H1 (cell line): ENCODE measurements around the gene DPYSL4. TPM values are rescaled to one million over a fixed set of nuclear protein-coding genes. Genes with fewer than 3 reads are reported as not detected.

ENCODE experiments used
- CTCF ChIA-PET: fragments of 300-600 bp; sonication (Branson Sonifier 250); formaldehyde crosslinking; loops from one replicate; lab custom pipeline; 2021; ENCODE audit not compliant: partially characterized antibody; lab: Charles Lee
- POLR2A ChIA-PET: fragments of 300-600 bp; sonication (Branson Sonifier 250); formaldehyde crosslinking; loops from one replicate; lab custom pipeline; 2021; ENCODE audit warnings: inconsistent platforms; ENCODE audit not compliant: partially characterized antibody; lab: Charles Lee
- DNase-seq, 2 experiments: peaks; one replicate each; pipeline versions ENCODE4 v3.0.0 to v3.0.0-alpha.2; 2010 to 2022; ENCODE audit warnings: low spot score in 2 of 2, low read depth in 1 of 2, mixed read lengths in 1 of 2
- FAIRE-seq: peaks from 2 replicates; lab custom pipeline; 2011; peaks lifted over from hg19 to GRCh38; lab: Jason Lieb, UNC
- H2AFZ ChIP-seq: 2 replicates; pipeline ENCODE4 v1.8.1; 2012; ENCODE audit warnings: low read length, inconsistent platforms
- H2AK5ac ChIP-seq: 2 replicates; pipeline ENCODE4 v1.6.1; 2013; ENCODE audit warnings: low read depth, low read length
- H2BK120ac ChIP-seq: replicated peaks from 2 replicates; pipeline ENCODE3; 2013; ENCODE audit warnings: low read depth, low read length, inconsistent platforms
- H2BK12ac ChIP-seq: 2 replicates; pipeline ENCODE4 v1.6.1; 2013; ENCODE audit warnings: low read depth, low read length
- H2BK15ac ChIP-seq: 2 replicates; pipeline ENCODE4 v1.6.1; 2013; ENCODE audit warnings: low read length
- H2BK20ac ChIP-seq: 2 replicates; pipeline ENCODE4 v1.6.1; 2013; ENCODE audit warnings: low read length
- H2BK5ac ChIP-seq: 2 replicates; pipeline ENCODE4 v1.6.1; 2013; ENCODE audit warnings: low read depth, low read length
- H3K14ac ChIP-seq: 2 replicates; pipeline ENCODE4 v1.6.1; 2013; ENCODE audit warnings: inconsistent platforms; ENCODE audit not compliant: insufficient read length
- H3K18ac ChIP-seq: 2 replicates; pipeline ENCODE4 v1.6.1; 2013; ENCODE audit warnings: low read length; ENCODE audit errors: extremely low read depth
- H3K23ac ChIP-seq: 2 replicates; pipeline ENCODE4 v1.6.1; 2013; ENCODE audit warnings: inconsistent platforms; ENCODE audit not compliant: insufficient read length
- H3K23me2 ChIP-seq: 2 replicates; pipeline ENCODE4 v1.6.1; 2013; ENCODE audit warnings: low read depth, low read length
- H3K27ac ChIP-seq: 2 replicates; pipeline ENCODE4 v1.6.1; 2011; ENCODE audit warnings: low read depth, low read length, inconsistent platforms
- H3K27me3 ChIP-seq, 4 experiments: replicated peaks in 1 of 4; 1 replicate in 1 of 4; 2 replicates in 3 of 4; pipeline versions ENCODE4 v1.6.1 to v1.8.1; 2011 to 2013; ENCODE audit warnings: low read length in 3 of 4, mild to moderate bottlenecking in 3 of 4, inconsistent platforms in 2 of 4, mixed read lengths in 2 of 4, moderate library complexity in 1 of 4; ENCODE audit not compliant: control insufficient read depth in 3 of 4, insufficient read depth in 3 of 4; ENCODE audit errors: extremely low read depth in 1 of 4
- H3K36me3 ChIP-seq, 4 experiments: 2 replicates each; pipeline versions ENCODE4 v1.6.1 to v1.8.1; 2011 to 2013; ENCODE audit warnings: mild to moderate bottlenecking in 4 of 4, low read length in 3 of 4, moderate library complexity in 2 of 4, control low read depth in 1 of 4, inconsistent platforms in 1 of 4; ENCODE audit not compliant: insufficient read depth in 4 of 4, control insufficient read depth in 2 of 4
- H3K4ac ChIP-seq: replicated peaks from 2 replicates; pipeline ENCODE3; 2013; ENCODE audit warnings: low read length, low read depth, mixed read lengths, inconsistent platforms; ENCODE audit not compliant: insufficient read length
- H3K4me1 ChIP-seq, 4 experiments: replicated peaks in 1 of 4; 1 replicate in 1 of 4; 2 replicates in 3 of 4; pipeline versions ENCODE4 v1.6.1 to v1.8.1; 2011 to 2013; ENCODE audit warnings: low read length in 3 of 4, inconsistent platforms in 2 of 4, mixed read lengths in 1 of 4; ENCODE audit not compliant: insufficient read depth in 4 of 4, control insufficient read depth in 3 of 4
- H3K4me2 ChIP-seq, 2 experiments: 2 replicates each; pipeline versions ENCODE4 v1.6.1 to v1.8.1; 2011 to 2013; ENCODE audit warnings: low read depth in 2 of 2, low read length in 2 of 2, control low read depth in 1 of 2, inconsistent platforms in 1 of 2, mild to moderate bottlenecking in 1 of 2; ENCODE audit not compliant: insufficient read depth in 1 of 2
- H3K4me3 ChIP-seq, 4 experiments: fragments of 200-600, 300-600 bp in 1 of 4; sonication (generic), shearing (Covaris generic), sonication (Bioruptor Twin) in 1 of 4; 2 replicates each; pipeline versions ENCODE4 v1.5.1 to v1.8.1; 2011 to 2016; ENCODE audit warnings: low read length in 4 of 4, low read depth in 3 of 4, control low read depth in 2 of 4, inconsistent platforms in 2 of 4, mild to moderate bottlenecking in 2 of 4, mixed read lengths in 1 of 4, moderate library complexity in 1 of 4; ENCODE audit not compliant: insufficient read depth in 2 of 4; ENCODE audit errors: extremely low read depth in 1 of 4
- H3K56ac ChIP-seq: replicated peaks from 2 replicates; pipeline ENCODE3; 2013; ENCODE audit warnings: low read depth, mild to moderate bottlenecking, mixed read lengths, low read length, inconsistent platforms; ENCODE audit not compliant: insufficient read length
- H3K79me1 ChIP-seq: 2 replicates; pipeline ENCODE4 v1.6.1; 2013; ENCODE audit warnings: low read depth, low read length, control low read depth
- H3K79me2 ChIP-seq, 2 experiments: 2 replicates each; pipeline versions ENCODE4 v1.6.1 to v1.8.1; 2012 to 2013; ENCODE audit warnings: low read length in 2 of 2, mild to moderate bottlenecking in 2 of 2, inconsistent platforms in 1 of 2; ENCODE audit not compliant: insufficient read depth in 2 of 2, control insufficient read depth in 1 of 2
- H3K9ac ChIP-seq, 4 experiments: replicated peaks in 1 of 4; 1 replicate in 1 of 4; 2 replicates in 3 of 4; pipeline versions ENCODE4 v1.6.1 to v1.8.1; 2011 to 2013; ENCODE audit warnings: low read depth in 3 of 4, low read length in 3 of 4, control low read depth in 2 of 4, mild to moderate bottlenecking in 2 of 4, moderate library complexity in 2 of 4, inconsistent platforms in 1 of 4; ENCODE audit errors: extremely low read depth in 1 of 4
- H3K9me3 ChIP-seq, 2 experiments: 2 replicates each; pipeline versions ENCODE4 v1.6.1 to v1.8.1; 2012 to 2013; ENCODE audit warnings: mild to moderate bottlenecking in 2 of 2, moderate library complexity in 2 of 2, control low read depth in 1 of 2, inconsistent platforms in 1 of 2, low read depth in 1 of 2, low read length in 1 of 2, mixed read lengths in 1 of 2; ENCODE audit not compliant: insufficient read depth in 2 of 2
- H4K20me1 ChIP-seq, 2 experiments: replicated peaks in 1 of 2; 2 replicates each; pipeline versions ENCODE3 to v1.8.1; 2011 to 2013; ENCODE audit warnings: inconsistent platforms in 2 of 2, low read length in 2 of 2, mild to moderate bottlenecking in 1 of 2; ENCODE audit not compliant: insufficient read depth in 2 of 2, control insufficient read depth in 1 of 2
- H4K5ac ChIP-seq: 2 replicates; pipeline ENCODE4 v1.6.1; 2013; ENCODE audit warnings: low read length, low read depth, mixed read lengths, inconsistent platforms; ENCODE audit not compliant: insufficient read length
- H4K8ac ChIP-seq: 2 replicates; pipeline ENCODE4 v1.8.0; 2013; ENCODE audit warnings: mild to moderate bottlenecking, moderate library complexity, low read length, inconsistent platforms; ENCODE audit not compliant: insufficient read depth; ENCODE audit errors: extremely low read depth
- H4K91ac ChIP-seq: replicated peaks from 2 replicates; pipeline ENCODE3; 2013; ENCODE audit warnings: low read length, mixed read lengths, inconsistent platforms; ENCODE audit not compliant: insufficient read length
- CTBP2 ChIP-seq: IDR thresholded peaks from 2 replicates; pipeline ENCODE4 v1.7.0; 2011; ENCODE audit warnings: borderline replicate concordance, mild to moderate bottlenecking, moderate library complexity, mixed read lengths, low read length; ENCODE audit not compliant: insufficient read depth, insufficient read length
- WGBS, 2 experiments: shearing (Covaris generic) in 1 of 2; methylation state at CpG; one replicate each; pipeline versions ENCODE4 v1.1.6 to v1.1.7; 2013 to 2015; ENCODE audit warnings: low lambda C conversion rate in 2 of 2, mixed read lengths in 2 of 2, inconsistent platforms in 1 of 2, low coverage in 1 of 2, missing lambda C conversion rate in 1 of 2; ENCODE audit not compliant: insufficient replicate concordance in 2 of 2, insufficient coverage in 1 of 2, insufficient read length in 1 of 2; ENCODE audit errors: extremely low coverage in 1 of 2, missing lambda C conversion rate in 1 of 2; 5-methylcytosine and 5-hydroxymethylcytosine counted together
- polyA plus RNA-seq, 7 experiments: library from polyadenylated mRNA; depleted of rRNA in 3 of 7; stranded (reverse) in 5 of 7; unstranded in 2 of 7; fragments of >200 nt in 5 of 7; fragments of 200-250 nt in 2 of 7; gene quantifications; 1 replicate in 5 of 7; 2 replicates in 1 of 7; 4 replicates in 1 of 7; pipeline versions ENCODE4 v1.2.1 to v1.2.3, GENCODE V29; 2011 to 2013; ENCODE audit warnings: missing spikeins in 2 of 7, mixed read lengths in 2 of 7
- total RNA-seq: library from RNA; stranded (reverse); fragmentation: NEBNext Ultra II Directional; extraction: Animal tissue kit (Norgen Biotek cat#: 25700); gene quantifications from 2 replicates; pipeline ENCODE4 v1.2.1, GENCODE V29; 2021

The DPYSL4 gene
- total and polyA plus RNA-seq, 2 of the 8 experiments (the other 6 are each of a cell fraction or from before 2014, with no cell fraction given) = 12.9 to 15.2 TPM

DNA sequence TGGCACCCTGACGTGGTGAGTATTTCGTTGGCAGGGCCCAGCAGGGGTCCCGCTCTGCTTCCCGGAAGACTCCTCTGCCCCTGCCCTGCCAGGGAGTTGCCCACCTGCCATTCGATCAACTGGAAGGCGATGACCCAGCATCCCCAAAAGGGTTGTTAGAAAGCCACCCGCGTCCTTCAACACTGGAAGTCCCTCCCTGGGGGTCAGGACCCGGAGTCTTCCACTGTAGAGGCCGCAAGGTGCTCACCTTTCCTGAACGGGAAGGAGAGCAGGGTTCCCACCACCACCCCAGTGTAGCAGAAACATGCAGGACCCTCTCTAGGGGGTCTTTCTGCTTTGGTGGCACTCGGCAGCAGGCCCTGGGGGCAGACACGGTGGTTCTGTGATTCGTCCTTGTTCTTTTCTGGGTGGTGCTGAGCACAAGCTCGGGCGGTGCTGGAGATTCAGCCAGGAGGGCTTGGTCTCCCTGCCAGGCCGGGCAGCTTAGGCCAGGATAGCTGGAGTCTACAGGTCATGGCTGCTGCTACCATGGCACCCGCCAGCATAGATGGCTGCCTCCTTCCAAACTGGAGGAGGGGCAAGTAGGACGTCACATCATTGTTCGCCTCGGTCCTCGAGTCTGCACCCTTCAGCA, 19.6 kb upstream of the DPYSL4 start:
- no peaks in the 10 kb centered on the region for H3K9me3 ChIP-seq
- no peak overlapping the region for H2BK5ac ChIP-seq
- ChIA-PET CTCF (interaction anchor here (0.7 kb wide), 1 partner anchor 24 kb away, joined by 6 read pairs; no protein-coding TSS in a partner anchor), POLR2A (interaction anchor here (1.0 kb wide), 1 partner anchor 8 kb away, joined by 3 read pairs; no protein-coding TSS in a partner anchor)
- H3K79me2 ChIP-seq = no peaks in the 10 kb centered on the region
- no peak overlapping the region for H4K91ac ChIP-seq
- H3K14ac ChIP-seq = no peak overlapping the region
- H2BK20ac ChIP-seq = no peak overlapping the region
- peaks cover 0 to 16% (median 9%) of the 10 kb centered on the region in 4 experiments; a peak in 6 of 7 replicates for H3K4me1 ChIP-seq
- no peak for DNase-seq
- no peak overlapping the region for H2AK5ac ChIP-seq
- no peak overlapping the region for H4K8ac ChIP-seq
- H2BK12ac ChIP-seq = no peak overlapping the region
- H3K4me3 ChIP-seq = no peak overlapping the region
- H3K27ac ChIP-seq = no peak overlapping the region
- no peak overlapping the region for H2BK15ac ChIP-seq
- H3K79me1 ChIP-seq = no peaks in the 10 kb centered on the region
- H3K36me3 ChIP-seq = no peaks in the 10 kb centered on the region
- H4K20me1 ChIP-seq = no peaks in the 10 kb centered on the region
- H3K27me3 ChIP-seq = no peaks in the 10 kb centered on the region; a peak in 2 of 7 replicates
- H2BK120ac ChIP-seq = no peak overlapping the region
- no peak for FAIRE-seq
- no peak overlapping the region for H3K18ac ChIP-seq
- H4K5ac ChIP-seq = no peak overlapping the region
- no peak overlapping the region for H3K56ac ChIP-seq
- no peak overlapping the region for H3K23ac ChIP-seq
- 84% methylated on average over 22 of the region's 22 CpGs; no CpG with 5 or more reads in 1 of the 2 experiments for WGBS, 2 experiments
- H2AFZ ChIP-seq = no peak overlapping the region
- no peak overlapping the region for H3K4me2 ChIP-seq
- H3K9ac ChIP-seq = no peak overlapping the region
- no peak overlapping the region for H3K4ac ChIP-seq
- H3K23me2 ChIP-seq = peaks cover 4% of the 10 kb centered on the region; the same call in 1 of the 2 replicates
- TF ChIP-seq CTBP2 = no peak
